ENCODE measurements around the gene ABCB9. TPM values are rescaled to one million over a fixed set of nuclear protein-coding genes. Genes with fewer than 3 reads are reported as not detected.
A peak's percentile ranks its signal among the peaks of the same experiment; 100 is the strongest.
"Not testable (repeated sequence)": the region's sequence is repeated elsewhere in the genome, so short reads cannot be mapped to it uniquely, and the experiment has no call there.

Gene ABCB9
- total RNA-seq, 6 experiments from 2014 or later = 9.2 to 11.1 (median 10.0) TPM

GRCh38 chr12:122943196-122943595 lies 23.1 kb downstream of the ABCB9 start:
- no peak for TF ChIP-seq CTCF (IDR thresholded peaks at IDR 0.05)
- Mint-ChIP-seq H3K4me1 (ENCODE audit: low read depth) (peaks cover 60% of the 10 kb centered on the region), H3K36me3 (ENCODE audit: low read depth) (peaks cover 8% of the 10 kb centered on the region), H3K27me3 (ENCODE audit: insufficient read depth) (no peaks in the 10 kb centered on the region), H3K9me3 (no peaks in the 10 kb centered on the region), H3K4me3 (no peak overlapping the region), H3K27ac (peak overlapping the region; percentile 41; the same call in 1 of the 2 replicates)
- no peak for DNase-seq

GRCh38 chr12:122942637-122943036 lies 23.6 kb downstream of the ABCB9 start:
- H3K36me3 Mint-ChIP-seq (ENCODE audit: low read depth) = peaks cover 10% of the 10 kb centered on the region
- no peak for TF ChIP-seq CTCF (IDR thresholded peaks at IDR 0.05)
- H3K4me1 Mint-ChIP-seq (ENCODE audit: low read depth) = peaks cover 56% of the 10 kb centered on the region
- peak; percentile 5 for DNase-seq
- no peaks in the 10 kb centered on the region for H3K27me3 Mint-ChIP-seq (ENCODE audit: insufficient read depth)
- no peaks in the 10 kb centered on the region for H3K9me3 Mint-ChIP-seq
- H3K4me3 Mint-ChIP-seq = no peak overlapping the region
- no peak overlapping the region for H3K27ac Mint-ChIP-seq

- not testable (repeated sequence) for H3K27me3 Mint-ChIP-seq (ENCODE audit: insufficient read depth); H3K27ac Mint-ChIP-seq; H3K9me3 Mint-ChIP-seq; H3K4me3 Mint-ChIP-seq
- peak; percentile 19 for DNase-seq
- Mint-ChIP-seq H3K36me3 (ENCODE audit: low read depth) (peaks cover 13% of the 10 kb centered on the region), H3K4me1 (ENCODE audit: low read depth) (peaks cover 44% of the 10 kb centered on the region)
Measured at GRCh38 chr12:122941351-122941750, 24.9 kb downstream of the ABCB9 start.

GRCh38 chr12:122939125-122939524 lies 27.1 kb downstream of the ABCB9 start:
- H3K27me3 Mint-ChIP-seq (ENCODE audit: insufficient read depth) = peaks cover 1% of the 10 kb centered on the region; the same call in 1 of the 2 replicates
- peaks cover 27% of the 10 kb centered on the region for H3K4me1 Mint-ChIP-seq (ENCODE audit: low read depth)
- TF ChIP-seq CTCF (IDR thresholded peaks at IDR 0.05) = no peak
- H3K27ac Mint-ChIP-seq = no peak overlapping the region
- no peak overlapping the region for H3K4me3 Mint-ChIP-seq
- H3K9me3 Mint-ChIP-seq = no peaks in the 10 kb centered on the region
- H3K36me3 Mint-ChIP-seq (ENCODE audit: low read depth) = peaks cover 13% of the 10 kb centered on the region
- no peak for DNase-seq

GRCh38 chr12:122937622-122938091 lies 28.6 kb downstream of the ABCB9 start:
- no peaks in the 10 kb centered on the region for H3K9me3 Mint-ChIP-seq
- H3K27ac Mint-ChIP-seq = no peak overlapping the region
- peaks cover 1% of the 10 kb centered on the region; the same call in 1 of the 2 replicates for H3K27me3 Mint-ChIP-seq (ENCODE audit: insufficient read depth)
- H3K36me3 Mint-ChIP-seq (ENCODE audit: low read depth) = peaks cover 13% of the 10 kb centered on the region
- H3K4me1 Mint-ChIP-seq (ENCODE audit: low read depth) = peaks cover 12% of the 10 kb centered on the region
- no peak overlapping the region for H3K4me3 Mint-ChIP-seq
- no peak for TF ChIP-seq CTCF (IDR thresholded peaks at IDR 0.05)
- no peak for DNase-seq

GRCh38 chr12:122935318-122935717 lies 30.9 kb downstream of the ABCB9 start:
- H3K4me1 Mint-ChIP-seq (ENCODE audit: low read depth) = no peaks in the 10 kb centered on the region
- no peak for TF ChIP-seq CTCF (IDR thresholded peaks at IDR 0.05)
- H3K27ac Mint-ChIP-seq = no peak overlapping the region

More at GRCh38 chr12:122935318-122935717, 30.9 kb downstream of the ABCB9 start:
- Mint-ChIP-seq H3K36me3 (ENCODE audit: low read depth) (peaks cover 13% of the 10 kb centered on the region), H3K27me3 (ENCODE audit: insufficient read depth) (peaks cover 1% of the 10 kb centered on the region; the same call in 1 of the 2 replicates), H3K9me3 (no peaks in the 10 kb centered on the region), H3K4me3 (no peak overlapping the region)
- no peak for DNase-seq

Data from HFFc6 (cell line).